Colonic mucosa (tissue), 4 donors: ENCODE data around the gene STKLD1. TPM values are rescaled to one million over a fixed set of nuclear protein-coding genes. Genes with fewer than 3 reads are reported as not detected.

Source experiments
- DNase-seq: peaks from one replicate; pipeline ENCODE4 v3.0.0-alpha.2; 2020
- H3K27ac ChIP-seq: fragments of 200-600 bp; one replicate; pipeline ENCODE4 v1.8.0; 2021
- H3K27me3 ChIP-seq: fragments of 200-600 bp; one replicate; pipeline ENCODE4 v1.8.0; 2021
- H3K36me3 ChIP-seq: fragments of 200-600 bp; one replicate; pipeline ENCODE4 v1.8.0; 2021
- H3K4me1 ChIP-seq: fragments of 200-600 bp; one replicate; pipeline ENCODE4 v1.8.0; 2021; ENCODE audit warnings: mild to moderate bottlenecking
- H3K4me3 ChIP-seq: fragments of 200-600 bp; one replicate; pipeline ENCODE4 v1.8.0; 2021
- H3K9ac ChIP-seq, 2 donors: one replicate each; pipeline ENCODE4 v1.7.0; 2013; ENCODE audit warnings: control low read depth in 2 of 2, low read depth in 2 of 2, low read length in 2 of 2
- H3K9me3 ChIP-seq: fragments of 200-600 bp; one replicate; pipeline ENCODE4 v1.8.0; 2021
- intact Hi-C: fragments of 100-400 bp; cut with DNase I; formaldehyde crosslinking; loops from one replicate; pipeline ENCODE4 v1.14.1; 2022
- total RNA-seq, 2 donors: library from RNA; stranded (reverse); fragmentation: NEBNext Ultra II Directional in 1 of 2; extraction: Animal tissue kit (Norgen Biotek cat#: 25700) in 1 of 2; gene quantifications; one replicate each; pipeline ENCODE4 v1.2.1, GENCODE V29; 2021
- TF ChIP-seq, protein P1 (sequence below): fragments of 200-600 bp; IDR thresholded peaks from one replicate; pipeline ENCODE4 v1.8.0; 2022; ENCODE audit warnings: antibody characterized with exemption, mild to moderate bottlenecking
- donor health status: healthy.
- donor health status: DM: no; HTN: no; CAD: no.
- donor health status: DM: no; HTN: no; CAD: no.

STKLD1 gene
- total RNA-seq, 2 donors from 2014 or later = 0.45 TPM; not detected in 1

DNA sequence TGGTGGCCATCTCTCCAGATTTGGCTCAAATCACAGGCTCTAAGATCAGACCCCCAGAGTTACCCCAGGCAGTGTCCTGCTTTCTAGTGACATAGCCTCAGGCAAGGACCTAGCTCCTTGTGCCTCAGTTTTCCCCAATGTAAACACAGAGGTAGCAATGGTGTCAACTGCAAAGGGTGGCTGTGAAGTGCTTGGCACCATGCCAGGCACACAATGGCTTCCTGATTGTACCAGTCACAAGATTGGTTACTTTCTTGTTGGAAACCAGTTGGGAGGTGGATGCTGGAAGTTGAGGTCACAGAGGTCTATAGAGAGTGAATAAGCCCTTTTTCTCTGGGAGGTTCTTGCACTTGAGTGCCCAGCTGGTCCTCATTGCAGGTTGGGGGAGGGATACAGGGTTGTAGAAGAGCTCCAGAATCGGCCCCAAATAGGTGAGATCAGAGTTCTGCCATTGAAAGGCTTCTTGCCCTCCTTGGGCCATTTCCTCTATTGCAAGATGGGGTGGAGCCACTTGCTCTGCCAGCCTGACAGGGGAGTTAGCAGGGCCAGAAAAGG, 2.3 kb downstream of the STKLD1 start:
- TF ChIP-seq, protein P1, sequence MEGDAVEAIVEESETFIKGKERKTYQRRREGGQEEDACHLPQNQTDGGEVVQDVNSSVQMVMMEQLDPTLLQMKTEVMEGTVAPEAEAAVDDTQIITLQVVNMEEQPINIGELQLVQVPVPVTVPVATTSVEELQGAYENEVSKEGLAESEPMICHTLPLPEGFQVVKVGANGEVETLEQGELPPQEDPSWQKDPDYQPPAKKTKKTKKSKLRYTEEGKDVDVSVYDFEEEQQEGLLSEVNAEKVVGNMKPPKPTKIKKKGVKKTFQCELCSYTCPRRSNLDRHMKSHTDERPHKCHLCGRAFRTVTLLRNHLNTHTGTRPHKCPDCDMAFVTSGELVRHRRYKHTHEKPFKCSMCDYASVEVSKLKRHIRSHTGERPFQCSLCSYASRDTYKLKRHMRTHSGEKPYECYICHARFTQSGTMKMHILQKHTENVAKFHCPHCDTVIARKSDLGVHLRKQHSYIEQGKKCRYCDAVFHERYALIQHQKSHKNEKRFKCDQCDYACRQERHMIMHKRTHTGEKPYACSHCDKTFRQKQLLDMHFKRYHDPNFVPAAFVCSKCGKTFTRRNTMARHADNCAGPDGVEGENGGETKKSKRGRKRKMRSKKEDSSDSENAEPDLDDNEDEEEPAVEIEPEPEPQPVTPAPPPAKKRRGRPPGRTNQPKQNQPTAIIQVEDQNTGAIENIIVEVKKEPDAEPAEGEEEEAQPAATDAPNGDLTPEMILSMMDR = no peak
- H3K4me1 ChIP-seq = peaks cover 4% of the 10 kb centered on the region
- H3K36me3 ChIP-seq = no peaks in the 10 kb centered on the region
- no peak overlapping the region for H3K9ac ChIP-seq
- DNase-seq = no peak
- H3K9me3 ChIP-seq = no peaks in the 10 kb centered on the region
- intact Hi-C loops = no loop called here
- H3K4me3 ChIP-seq = no peak overlapping the region
- no peaks in the 10 kb centered on the region for H3K27me3 ChIP-seq
- no peak overlapping the region for H3K27ac ChIP-seq

DNA sequence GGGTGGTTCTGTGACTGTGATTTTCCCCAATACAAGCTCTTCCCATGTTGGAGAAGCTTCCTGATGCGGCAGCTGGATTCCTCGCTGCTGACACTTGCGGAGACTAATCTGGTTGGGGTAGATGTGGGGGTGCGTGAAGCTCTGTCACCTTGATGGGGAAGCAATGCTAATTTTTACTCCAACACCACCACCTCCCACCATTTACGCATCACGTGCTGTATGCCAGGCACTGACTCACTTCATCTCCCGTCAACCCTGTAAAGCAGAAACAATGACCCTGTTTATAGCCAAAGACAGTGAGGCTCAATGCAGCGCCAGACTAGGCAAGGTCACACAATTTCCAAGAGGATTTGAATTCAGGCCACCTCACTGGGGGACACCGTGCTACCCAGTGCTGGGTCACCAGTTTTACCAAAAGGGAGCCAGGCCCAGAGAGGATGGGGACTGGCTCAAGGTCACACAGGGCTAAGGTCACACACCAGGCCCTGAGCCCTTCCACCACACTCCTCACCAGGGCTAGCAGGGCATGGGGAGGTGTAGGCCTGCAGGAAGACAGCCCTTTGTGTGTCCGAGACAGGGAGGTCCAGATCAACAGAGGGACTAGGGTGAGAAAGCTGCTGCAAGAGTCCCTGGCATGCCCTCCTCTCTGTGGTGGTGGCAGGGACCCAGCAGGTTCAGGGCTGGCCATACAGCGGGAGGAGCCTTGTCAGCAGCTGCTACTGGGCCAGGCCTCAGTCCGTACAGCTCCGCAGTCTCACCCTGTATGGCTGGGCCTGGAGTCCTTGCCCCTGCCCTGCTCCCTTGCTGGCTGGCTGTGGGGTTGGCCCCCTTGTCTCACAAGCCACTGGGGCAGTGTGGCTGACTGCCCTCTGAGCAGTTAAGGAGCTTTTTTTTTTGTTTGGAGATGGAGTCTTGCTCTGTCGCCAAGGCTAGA, 3.3 kb downstream of the STKLD1 start:
- no peak overlapping the region for H3K9ac ChIP-seq
- no peak for DNase-seq
- TF ChIP-seq, protein P1 = no peak
- intact Hi-C loops = no loop called here
- no peaks in the 10 kb centered on the region for H3K9me3 ChIP-seq
- no peak overlapping the region for H3K4me3 ChIP-seq
- H3K27me3 ChIP-seq = no peaks in the 10 kb centered on the region
- no peak overlapping the region for H3K27ac ChIP-seq
- H3K4me1 ChIP-seq = peaks cover 2% of the 10 kb centered on the region
- no peaks in the 10 kb centered on the region for H3K36me3 ChIP-seq

DNA sequence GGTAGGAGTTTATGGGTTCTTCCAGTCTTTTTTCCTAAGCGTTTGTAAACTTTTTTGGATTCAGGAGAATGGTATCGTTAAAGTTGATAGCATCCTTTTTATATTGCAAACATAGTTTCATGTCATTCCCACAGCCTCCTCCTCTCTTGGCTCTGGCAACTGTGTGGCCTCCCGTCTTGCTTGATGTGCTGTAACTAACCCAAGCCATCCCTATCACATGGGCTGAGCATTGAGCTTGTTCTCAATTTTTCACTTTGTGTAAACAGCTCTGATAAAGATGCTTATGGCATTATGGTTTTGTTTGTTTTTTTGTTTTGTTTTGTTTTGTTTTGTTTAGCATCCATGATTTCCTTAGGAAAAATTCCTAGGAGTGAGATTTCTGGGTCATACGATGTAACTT, 4.6 kb downstream of the STKLD1 start:
- H3K9me3 ChIP-seq = no peaks in the 10 kb centered on the region
- DNase-seq = no peak
- TF ChIP-seq, protein P1 = no peak
- no peak overlapping the region for H3K9ac ChIP-seq
- no peak overlapping the region for H3K4me3 ChIP-seq
- intact Hi-C loops = no loop called here
- H3K36me3 ChIP-seq = no peaks in the 10 kb centered on the region
- H3K27me3 ChIP-seq = no peaks in the 10 kb centered on the region
- H3K27ac ChIP-seq = no peak overlapping the region
- no peaks in the 10 kb centered on the region for H3K4me1 ChIP-seq

DNA sequence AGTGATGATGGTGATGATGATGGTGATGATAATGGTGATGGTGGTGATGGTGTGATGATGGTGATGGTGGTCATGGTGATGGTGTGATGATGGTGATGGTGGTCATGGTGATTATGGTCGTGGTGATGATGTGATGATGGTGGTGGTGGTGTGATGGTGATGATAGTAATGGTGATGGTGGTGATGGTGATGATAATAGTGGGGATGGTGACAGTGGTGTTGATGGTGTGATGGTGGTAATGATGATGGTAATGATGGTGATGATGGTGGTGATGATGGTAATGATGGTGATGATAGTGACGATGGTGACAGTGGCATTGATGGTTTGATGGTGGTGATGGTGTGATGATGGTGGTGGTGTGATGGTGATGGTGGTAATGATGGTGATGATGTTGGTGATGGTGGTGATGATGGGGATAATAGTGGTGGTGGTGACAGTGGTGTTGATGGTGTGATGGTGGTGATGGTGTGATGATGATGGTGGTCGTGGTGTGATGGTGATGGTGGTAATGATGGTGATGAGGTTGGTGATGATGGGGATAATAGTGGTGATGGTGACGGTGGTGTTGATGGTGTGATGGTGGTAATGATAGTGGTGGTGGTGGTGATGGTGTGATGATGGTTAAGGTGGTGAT, 6.5 kb downstream of the STKLD1 start:
- no peaks in the 10 kb centered on the region for H3K27me3 ChIP-seq
- no peak for DNase-seq
- H3K4me3 ChIP-seq = no peak overlapping the region
- no peak overlapping the region for H3K9ac ChIP-seq
- no peaks in the 10 kb centered on the region for H3K9me3 ChIP-seq
- H3K36me3 ChIP-seq = no peaks in the 10 kb centered on the region
- intact Hi-C loops = no loop called here
- TF ChIP-seq, protein P1 = no peak
- no peak overlapping the region for H3K27ac ChIP-seq
- H3K4me1 ChIP-seq = no peaks in the 10 kb centered on the region

DNA sequence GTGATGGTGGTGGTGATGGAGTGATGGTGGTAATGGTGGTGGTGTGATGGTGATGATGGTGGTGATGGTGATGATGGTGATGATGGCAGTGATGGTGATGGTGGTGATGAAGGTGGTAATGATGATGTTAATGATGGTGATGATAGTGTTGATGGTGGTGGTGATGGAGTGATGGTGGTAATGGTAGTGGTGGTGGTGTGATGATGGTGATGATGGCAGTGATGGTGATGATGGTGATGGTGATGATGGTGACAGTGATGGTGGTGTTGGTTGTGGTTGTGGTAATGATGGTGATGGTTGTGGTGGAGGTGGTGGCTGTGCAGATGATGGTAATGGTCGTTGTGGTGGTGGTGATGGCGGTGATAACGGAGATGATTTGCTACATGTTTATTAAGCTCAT, 7.3 kb downstream of the STKLD1 start:
- Histone ChIP-seq H3K27ac (no peak overlapping the region), H3K4me3 (no peak overlapping the region), H3K36me3 (no peaks in the 10 kb centered on the region), H3K9me3 (no peaks in the 10 kb centered on the region), H3K27me3 (no peaks in the 10 kb centered on the region), H3K4me1 (no peaks in the 10 kb centered on the region), H3K9ac (no peak overlapping the region)
- intact Hi-C loops = no loop called here
- TF ChIP-seq, protein P1 = no peak
- no peak for DNase-seq
